ENCODE results near the gene CIB4.

Gene CIB4

GRCh38 chr2:26585966-26586365 lies 55.2 kb downstream of the CIB4 start:
- TF ChIP-seq FOXM1 (IDR thresholded peaks at IDR 0.05; ENCODE audit: borderline replicate concordance, low read depth) (no peak), MAX (IDR thresholded peaks at IDR 0.05) (no peak), REST (IDR thresholded peaks at IDR 0.05; ENCODE audit: low read depth) (no peak), NFIC (IDR thresholded peaks at IDR 0.05) (no peak), CREB1 (IDR thresholded peaks at IDR 0.05; ENCODE audit: low read depth) (no peak), EGR1 (IDR thresholded peaks at IDR 0.05) (no peak), ZBTB7A (IDR thresholded peaks at IDR 0.05; ENCODE audit: low read depth) (no peak), TAF1 (IDR thresholded peaks at IDR 0.05; ENCODE audit: low read depth) (no peak), YY1 (IDR thresholded peaks at IDR 0.05; ENCODE audit: low read depth) (no peak), EP300 (IDR thresholded peaks at IDR 0.05; ENCODE audit: borderline replicate concordance) (no peak), CEBPB (IDR thresholded peaks at IDR 0.05) (no peak), TCF12 (IDR thresholded peaks at IDR 0.05; ENCODE audit: low read depth) (no peak), TEAD4 (IDR thresholded peaks at IDR 0.05) (no peak), USF1 (IDR thresholded peaks at IDR 0.05) (no peak), RAD21 (IDR thresholded peaks at IDR 0.05; ENCODE audit: low read depth) (no peak)

GRCh38 chr2:26585100-26585499 lies 56.1 kb downstream of the CIB4 start:
- TF ChIP-seq EGR1 (IDR thresholded peaks at IDR 0.05) (no peak), NFIC (IDR thresholded peaks at IDR 0.05) (no peak), EP300 (IDR thresholded peaks at IDR 0.05; ENCODE audit: borderline replicate concordance) (no peak), ZBTB7A (IDR thresholded peaks at IDR 0.05; ENCODE audit: low read depth) (no peak), MAX (IDR thresholded peaks at IDR 0.05) (no peak), TAF1 (IDR thresholded peaks at IDR 0.05; ENCODE audit: low read depth) (no peak), YY1 (IDR thresholded peaks at IDR 0.05; ENCODE audit: low read depth) (no peak), FOXM1 (IDR thresholded peaks at IDR 0.05; ENCODE audit: borderline replicate concordance, low read depth) (no peak), REST (IDR thresholded peaks at IDR 0.05; ENCODE audit: low read depth) (no peak), TCF12 (IDR thresholded peaks at IDR 0.05; ENCODE audit: low read depth) (no peak), USF1 (IDR thresholded peaks at IDR 0.05) (no peak), CREB1 (IDR thresholded peaks at IDR 0.05; ENCODE audit: low read depth) (no peak), RAD21 (IDR thresholded peaks at IDR 0.05; ENCODE audit: low read depth) (no peak), CEBPB (IDR thresholded peaks at IDR 0.05) (no peak), TEAD4 (IDR thresholded peaks at IDR 0.05) (no peak)

- no peak for TF ChIP-seq TAF1 (IDR thresholded peaks at IDR 0.05; ENCODE audit: low read depth)
- TF ChIP-seq USF1 (IDR thresholded peaks at IDR 0.05), result no peak
- no peak for TF ChIP-seq NFIC (IDR thresholded peaks at IDR 0.05)
- no peak for TF ChIP-seq ZBTB7A (IDR thresholded peaks at IDR 0.05; ENCODE audit: low read depth)
- no peak for TF ChIP-seq EP300 (IDR thresholded peaks at IDR 0.05; ENCODE audit: borderline replicate concordance)
- no peak for TF ChIP-seq FOXM1 (IDR thresholded peaks at IDR 0.05; ENCODE audit: borderline replicate concordance, low read depth)
- TF ChIP-seq YY1 (IDR thresholded peaks at IDR 0.05; ENCODE audit: low read depth), result no peak
- no peak for TF ChIP-seq EGR1 (IDR thresholded peaks at IDR 0.05)
- TF ChIP-seq TCF12 (IDR thresholded peaks at IDR 0.05; ENCODE audit: low read depth), result no peak
- no peak for TF ChIP-seq RAD21 (IDR thresholded peaks at IDR 0.05; ENCODE audit: low read depth)
- no peak for TF ChIP-seq CREB1 (IDR thresholded peaks at IDR 0.05; ENCODE audit: low read depth)
- TF ChIP-seq TEAD4 (IDR thresholded peaks at IDR 0.05), result no peak
Measured at GRCh38 chr2:26584656-26585055, 56.5 kb downstream of the CIB4 start.

- TF ChIP-seq CREB1 (IDR thresholded peaks at IDR 0.05; ENCODE audit: low read depth) (no peak), NFIC (IDR thresholded peaks at IDR 0.05) (no peak), RAD21 (IDR thresholded peaks at IDR 0.05; ENCODE audit: low read depth) (no peak), TCF12 (IDR thresholded peaks at IDR 0.05; ENCODE audit: low read depth) (no peak), TAF1 (IDR thresholded peaks at IDR 0.05; ENCODE audit: low read depth) (no peak), TEAD4 (IDR thresholded peaks at IDR 0.05) (no peak), FOXM1 (IDR thresholded peaks at IDR 0.05; ENCODE audit: borderline replicate concordance, low read depth) (no peak), YY1 (IDR thresholded peaks at IDR 0.05; ENCODE audit: low read depth) (no peak), EP300 (IDR thresholded peaks at IDR 0.05; ENCODE audit: borderline replicate concordance) (no peak), MAX (IDR thresholded peaks at IDR 0.05) (no peak), EGR1 (IDR thresholded peaks at IDR 0.05) (no peak), CEBPB (IDR thresholded peaks at IDR 0.05) (no peak), REST (IDR thresholded peaks at IDR 0.05; ENCODE audit: low read depth) (no peak), ZBTB7A (IDR thresholded peaks at IDR 0.05; ENCODE audit: low read depth) (no peak)
Measured at GRCh38 chr2:26584191-26584590, 57.0 kb downstream of the CIB4 start.
